ENCODE data around the gene LMX1A.

Gene LMX1A

GRCh38 chr1:165392634-165393571 is 36.4 kb upstream of the LMX1A start:
- Histone ChIP-seq H3K27ac (ENCODE audit: insufficient read depth in 1 of 2, low read depth in 1 of 2, low read length in 2 of 2, poor library complexity in 1 of 2, severe bottlenecking in 2 of 2) (no peak overlapping the region), H3K27me3 (replicated peaks in 2 of 5; ENCODE audit: control insufficient read depth in 4 of 5, insufficient read depth in 5 of 5, low read length in 4 of 5) (peaks cover 14 to 90% (median 57%) of the 10 kb centered on the region in 5 experiments), H3K36me3 (ENCODE audit: control insufficient read depth in 4 of 4, insufficient read depth in 4 of 4, low read length in 3 of 4) (no peaks in the 10 kb centered on the region), H3K9me3 (ENCODE audit: control extremely low read depth in 1 of 5, control insufficient read depth in 4 of 5, insufficient read depth in 2 of 5, low read depth in 1 of 5, low read length in 4 of 5) (peaks cover 0 to 2% (median 0%) of the 10 kb centered on the region in 5 experiments), H3K4me1 (ENCODE audit: control extremely low read depth in 1 of 4, control insufficient read depth in 4 of 4, insufficient read depth in 4 of 4, low read length in 3 of 4) (peaks cover 0 to 16% (median 9%) of the 10 kb centered on the region in 4 experiments), H3K4me3 (ENCODE audit: control insufficient read depth in 1 of 7, extremely low read depth in 1 of 7, insufficient read depth in 4 of 7, low read depth in 2 of 7, low read length in 6 of 7) (peak overlapping the region in 2 of 7 experiments; percentile 49 to 56)
- POLR2A ChIA-PET, result interaction anchor here (0.7 kb wide), 1 partner anchor 539 kb away, joined by 3 read pairs; no protein-coding TSS in a partner anchor
- 20% methylated on average over 15 of the region's 19 CpGs for WGBS (ENCODE audit: insufficient coverage)
- CTCF ChIA-PET, result interaction anchor here (0.9 to 9.0 kb wide), 22 partner anchors 9 to 834 kb away, joined by 3 to 100 read pairs (median 5); partner anchors contain the start of gene PBX1
- DNase-seq, result peak; percentile 96 to 98 (median 97)

GRCh38 chr1:165389609-165390008 is 33.1 kb upstream of the LMX1A start:
- H3K9me3 ChIP-seq (ENCODE audit: control extremely low read depth in 1 of 5, control insufficient read depth in 4 of 5, insufficient read depth in 2 of 5, low read depth in 1 of 5, low read length in 4 of 5), result peaks cover 0 to 2% (median 0%) of the 10 kb centered on the region in 5 experiments
- 43% methylated on average over 1 of the region's 2 CpGs for WGBS (ENCODE audit: insufficient coverage)
- no peak for DNase-seq
- no peaks in the 10 kb centered on the region for H3K36me3 ChIP-seq (ENCODE audit: control insufficient read depth in 4 of 4, insufficient read depth in 4 of 4, low read length in 3 of 4)
- peaks cover 13 to 87% (median 52%) of the 10 kb centered on the region in 5 experiments for H3K27me3 ChIP-seq (replicated peaks in 2 of 5; ENCODE audit: control insufficient read depth in 4 of 5, insufficient read depth in 5 of 5, low read length in 4 of 5)
- H3K4me3 ChIP-seq (ENCODE audit: control insufficient read depth in 1 of 7, extremely low read depth in 1 of 7, insufficient read depth in 4 of 7, low read depth in 2 of 7, low read length in 6 of 7), result no peak overlapping the region
- ChIA-PET CTCF (interaction anchor here (1.2 to 2.5 kb wide), 5 partner anchors 16 to 207 kb away, joined by 3 to 11 read pairs (median 7); no protein-coding TSS in a partner anchor), POLR2A (interaction anchor here (1.4 kb wide), 1 partner anchor 14 kb away, joined by 3 read pairs; no protein-coding TSS in a partner anchor)
- H3K4me1 ChIP-seq (ENCODE audit: control extremely low read depth in 1 of 4, control insufficient read depth in 4 of 4, insufficient read depth in 4 of 4, low read length in 3 of 4), result peaks cover 0 to 12% (median 7%) of the 10 kb centered on the region in 4 experiments
- H3K27ac ChIP-seq (ENCODE audit: insufficient read depth in 1 of 2, low read depth in 1 of 2, low read length in 2 of 2, poor library complexity in 1 of 2, severe bottlenecking in 2 of 2), result no peak overlapping the region

GRCh38 chr1:165387961-165388360 is 31.4 kb upstream of the LMX1A start:
- Histone ChIP-seq H3K27ac (ENCODE audit: insufficient read depth in 1 of 2, low read depth in 1 of 2, low read length in 2 of 2, poor library complexity in 1 of 2, severe bottlenecking in 2 of 2) (no peak overlapping the region), H3K9me3 (ENCODE audit: control extremely low read depth in 1 of 5, control insufficient read depth in 4 of 5, insufficient read depth in 2 of 5, low read depth in 1 of 5, low read length in 4 of 5) (peaks cover 0 to 2% (median 0%) of the 10 kb centered on the region in 5 experiments), H3K4me3 (ENCODE audit: control insufficient read depth in 1 of 7, extremely low read depth in 1 of 7, insufficient read depth in 4 of 7, low read depth in 2 of 7, low read length in 6 of 7) (no peak overlapping the region), H3K27me3 (replicated peaks in 2 of 5; ENCODE audit: control insufficient read depth in 4 of 5, insufficient read depth in 5 of 5, low read length in 4 of 5) (peaks cover 13 to 95% (median 57%) of the 10 kb centered on the region in 5 experiments), H3K4me1 (ENCODE audit: control extremely low read depth in 1 of 4, control insufficient read depth in 4 of 4, insufficient read depth in 4 of 4, low read length in 3 of 4) (peaks cover 0 to 4% (median 0%) of the 10 kb centered on the region in 4 experiments), H3K36me3 (ENCODE audit: control insufficient read depth in 4 of 4, insufficient read depth in 4 of 4, low read length in 3 of 4) (no peaks in the 10 kb centered on the region)
- CTCF ChIA-PET, result interaction anchor here (1.1 to 2.5 kb wide), 4 partner anchors 15 to 206 kb away, joined by 3 to 10 read pairs (median 6); no protein-coding TSS in a partner anchor
- WGBS (ENCODE audit: insufficient coverage), result 100% methylated on average over 1 of the region's 2 CpGs
- POLR2A ChIA-PET, result interaction anchor here (1.4 kb wide), 1 partner anchor 12 kb away, joined by 3 read pairs; no protein-coding TSS in a partner anchor
- DNase-seq, result no peak

- no peak for DNase-seq
- Histone ChIP-seq H3K36me3 (ENCODE audit: control insufficient read depth in 4 of 4, insufficient read depth in 4 of 4, low read length in 3 of 4) (no peaks in the 10 kb centered on the region), H3K4me1 (ENCODE audit: control extremely low read depth in 1 of 4, control insufficient read depth in 4 of 4, insufficient read depth in 4 of 4, low read length in 3 of 4) (peaks cover 0 to under 1% (median 0%) of the 10 kb centered on the region in 4 experiments), H3K9me3 (ENCODE audit: control extremely low read depth in 1 of 5, control insufficient read depth in 4 of 5, insufficient read depth in 2 of 5, low read depth in 1 of 5, low read length in 4 of 5) (peaks cover 0 to 2% (median 0%) of the 10 kb centered on the region in 5 experiments), H3K4me3 (ENCODE audit: control insufficient read depth in 1 of 7, extremely low read depth in 1 of 7, insufficient read depth in 4 of 7, low read depth in 2 of 7, low read length in 6 of 7) (no peak overlapping the region), H3K27me3 (replicated peaks in 2 of 5; ENCODE audit: control insufficient read depth in 4 of 5, insufficient read depth in 5 of 5, low read length in 4 of 5) (peaks cover 11 to 96% (median 56%) of the 10 kb centered on the region in 5 experiments), H3K27ac (ENCODE audit: insufficient read depth in 1 of 2, low read depth in 1 of 2, low read length in 2 of 2, poor library complexity in 1 of 2, severe bottlenecking in 2 of 2) (no peak overlapping the region)
- WGBS (ENCODE audit: insufficient coverage), result no CpG with 5 or more reads among the region's 2 CpGs
- POLR2A ChIA-PET, result no interaction called here
- CTCF ChIA-PET, result interaction anchor here (1.1 to 1.4 kb wide), 2 partner anchors 16 to 206 kb away, joined by 3 to 6 read pairs; no protein-coding TSS in a partner anchor
These were observed 31.0 kb upstream of the LMX1A start for GRCh38 chr1:165387505-165387904.

GRCh38 chr1:165383599-165384405 is 27.3 kb upstream of the LMX1A start:
- Histone ChIP-seq H3K27me3 (replicated peaks in 2 of 5; ENCODE audit: control insufficient read depth in 4 of 5, insufficient read depth in 5 of 5, low read length in 4 of 5) (peaks cover 12 to 94% (median 52%) of the 10 kb centered on the region in 5 experiments), H3K27ac (ENCODE audit: insufficient read depth in 1 of 2, low read depth in 1 of 2, low read length in 2 of 2, poor library complexity in 1 of 2, severe bottlenecking in 2 of 2) (no peak overlapping the region), H3K9me3 (ENCODE audit: control extremely low read depth in 1 of 5, control insufficient read depth in 4 of 5, insufficient read depth in 2 of 5, low read depth in 1 of 5, low read length in 4 of 5) (no peaks in the 10 kb centered on the region), H3K36me3 (ENCODE audit: control insufficient read depth in 4 of 4, insufficient read depth in 4 of 4, low read length in 3 of 4) (no peaks in the 10 kb centered on the region), H3K4me3 (ENCODE audit: control insufficient read depth in 1 of 7, extremely low read depth in 1 of 7, insufficient read depth in 4 of 7, low read depth in 2 of 7, low read length in 6 of 7) (no peak overlapping the region), H3K4me1 (ENCODE audit: control extremely low read depth in 1 of 4, control insufficient read depth in 4 of 4, insufficient read depth in 4 of 4, low read length in 3 of 4) (no peaks in the 10 kb centered on the region)
- ChIA-PET CTCF (interaction anchor here (0.9 to 6.8 kb wide), 9 partner anchors 8 to 212 kb away, joined by 3 to 53 read pairs (median 3); no protein-coding TSS in a partner anchor), POLR2A (no interaction called here)
- WGBS (ENCODE audit: insufficient coverage), result 87% methylated on average over 5 of the region's 5 CpGs
- DNase-seq, result no peak

GRCh38 chr1:165383067-165383466 is 26.6 kb upstream of the LMX1A start:
- H3K27me3 ChIP-seq (replicated peaks in 2 of 5; ENCODE audit: control insufficient read depth in 4 of 5, insufficient read depth in 5 of 5, low read length in 4 of 5), result peaks cover 9 to 90% (median 47%) of the 10 kb centered on the region in 5 experiments

More at GRCh38 chr1:165383067-165383466, 26.6 kb upstream of the LMX1A start:
- Histone ChIP-seq H3K9me3 (ENCODE audit: control extremely low read depth in 1 of 5, control insufficient read depth in 4 of 5, insufficient read depth in 2 of 5, low read depth in 1 of 5, low read length in 4 of 5) (peaks cover 0 to 4% (median 0%) of the 10 kb centered on the region in 5 experiments), H3K4me1 (ENCODE audit: control extremely low read depth in 1 of 4, control insufficient read depth in 4 of 4, insufficient read depth in 4 of 4, low read length in 3 of 4) (no peaks in the 10 kb centered on the region), H3K36me3 (ENCODE audit: control insufficient read depth in 4 of 4, insufficient read depth in 4 of 4, low read length in 3 of 4) (no peaks in the 10 kb centered on the region), H3K4me3 (ENCODE audit: control insufficient read depth in 1 of 7, extremely low read depth in 1 of 7, insufficient read depth in 4 of 7, low read depth in 2 of 7, low read length in 6 of 7) (no peak overlapping the region), H3K27ac (ENCODE audit: insufficient read depth in 1 of 2, low read depth in 1 of 2, low read length in 2 of 2, poor library complexity in 1 of 2, severe bottlenecking in 2 of 2) (no peak overlapping the region)
- 88% methylated on average over 6 of the region's 6 CpGs for WGBS (ENCODE audit: insufficient coverage)
- ChIA-PET CTCF (interaction anchor here (1.4 to 6.8 kb wide), 4 partner anchors 10 to 25 kb away, joined by 4 to 53 read pairs (median 14); no protein-coding TSS in a partner anchor), POLR2A (no interaction called here)
- no peak for DNase-seq

Measured in common myeloid progenitor, CD34-positive (primary cell).